ENCODE results near the gene PFN1.

Gene PFN1

GRCh38 chr17:4967539-4968485 lies 19.5 kb upstream of the PFN1 start, which contains the start of gene SPAG7:
Gene SPAG7, minus strand, starts transcription at chr17:4967817. Its CDS starts 13 bp downstream, at chr17:4967804.
- DNase-seq (ENCODE audit: low read depth in 3 of 3, low spot score in 1 of 3): peak; percentile 86 to 92 (median 89)

DNA sequence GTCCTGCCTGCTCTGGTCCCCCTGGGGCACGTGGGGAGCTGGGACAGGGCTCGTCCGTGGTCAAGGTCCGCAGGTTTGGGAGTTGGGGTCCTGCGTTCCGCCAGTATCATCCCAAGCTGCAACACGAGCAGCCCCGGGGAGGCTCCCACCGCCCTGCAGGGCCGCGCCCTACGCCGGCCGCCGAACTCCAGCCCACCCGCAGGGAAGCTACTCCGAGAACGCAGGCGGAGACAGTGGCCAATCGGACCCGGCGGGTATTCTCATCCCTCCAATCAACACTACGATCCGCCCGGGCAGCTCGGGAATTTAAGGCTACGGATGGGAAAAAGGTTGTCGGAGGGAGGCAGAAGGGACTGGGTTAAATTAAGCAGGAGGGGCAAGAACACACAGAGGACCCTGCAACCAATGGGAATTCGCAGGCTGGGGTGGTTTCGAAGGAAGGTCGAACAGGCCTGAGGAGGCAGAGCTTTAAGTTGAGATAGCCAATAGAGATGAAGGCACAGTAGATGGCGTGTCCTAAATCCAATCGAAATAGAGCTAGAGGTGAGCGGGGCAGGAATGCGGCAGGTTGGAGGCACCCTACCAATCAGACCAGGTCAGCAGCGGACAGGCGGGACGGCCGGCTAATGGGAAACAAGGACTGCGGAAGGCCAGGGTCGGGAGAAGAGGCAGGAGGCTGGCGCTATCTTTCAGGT lies 18.7 kb upstream of the PFN1 start:
- DNase-seq (ENCODE audit: low read depth in 3 of 3, low spot score in 1 of 3): peak; percentile 75 to 93 (median 84)

GRCh38 chr17:4965311-4965986 lies 17.1 kb upstream of the PFN1 start:
- no peak for DNase-seq (ENCODE audit: low read depth in 3 of 3, low spot score in 1 of 3)

- DNase-seq (ENCODE audit: low read depth in 3 of 3, low spot score in 1 of 3): no peak
Measured at GRCh38 chr17:4960279-4960922, 12.1 kb upstream of the PFN1 start.

GRCh38 chr17:4959261-4959965 lies 11.1 kb upstream of the PFN1 start:
- no peak for DNase-seq (ENCODE audit: low read depth in 3 of 3, low spot score in 1 of 3)

DNA sequence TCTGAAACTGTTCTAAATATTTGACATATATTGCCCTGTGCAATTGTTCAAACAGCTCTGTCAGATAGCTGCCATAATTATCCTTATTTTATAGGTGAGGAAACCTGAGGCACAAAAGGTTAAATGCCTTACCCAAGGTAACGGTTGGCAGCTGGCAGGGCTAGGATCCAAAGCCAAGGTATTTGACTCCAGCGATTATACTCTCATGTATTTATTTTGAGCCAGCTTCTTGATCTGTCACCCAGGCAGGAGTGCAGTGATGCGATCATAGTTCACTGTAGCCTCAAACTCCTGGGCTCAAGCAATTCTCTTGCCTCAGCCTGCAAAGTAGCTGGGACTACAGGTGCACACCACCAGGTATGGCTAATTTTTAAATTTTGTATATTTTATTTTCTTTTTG lies 9.8 kb upstream of the PFN1 start:
- no peak for DNase-seq (ENCODE audit: low read depth in 3 of 3, low spot score in 1 of 3)

- DNase-seq (ENCODE audit: low read depth in 3 of 3, low spot score in 1 of 3): peak in 1 of 3 donors; percentile 41
Measured at GRCh38 chr17:4956493-4957061, 8.2 kb upstream of the PFN1 start.

DNA sequence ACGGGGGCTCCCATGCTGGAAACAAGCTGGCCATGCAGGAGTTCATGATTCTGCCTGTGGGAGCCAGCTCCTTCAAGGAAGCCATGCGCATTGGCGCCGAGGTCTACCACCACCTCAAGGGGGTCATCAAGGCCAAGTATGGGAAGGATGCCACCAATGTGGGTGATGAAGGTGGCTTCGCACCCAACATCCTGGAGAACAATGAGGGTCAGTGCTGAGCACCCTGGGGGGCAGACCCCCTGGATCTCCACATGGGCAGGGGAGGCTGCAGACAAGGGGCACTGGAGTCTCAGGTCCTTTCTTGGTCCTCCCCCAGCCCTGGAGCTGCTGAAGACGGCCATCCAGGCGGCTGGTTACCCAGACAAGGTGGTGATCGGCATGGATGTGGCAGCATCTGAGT lies 6.8 kb upstream of the PFN1 start:
- no peak for DNase-seq (ENCODE audit: low read depth in 3 of 3, low spot score in 1 of 3)

GRCh38 chr17:4953451-4953961 lies 5.2 kb upstream of the PFN1 start:
- DNase-seq (ENCODE audit: low read depth in 3 of 3, low spot score in 1 of 3): no peak

DNA sequence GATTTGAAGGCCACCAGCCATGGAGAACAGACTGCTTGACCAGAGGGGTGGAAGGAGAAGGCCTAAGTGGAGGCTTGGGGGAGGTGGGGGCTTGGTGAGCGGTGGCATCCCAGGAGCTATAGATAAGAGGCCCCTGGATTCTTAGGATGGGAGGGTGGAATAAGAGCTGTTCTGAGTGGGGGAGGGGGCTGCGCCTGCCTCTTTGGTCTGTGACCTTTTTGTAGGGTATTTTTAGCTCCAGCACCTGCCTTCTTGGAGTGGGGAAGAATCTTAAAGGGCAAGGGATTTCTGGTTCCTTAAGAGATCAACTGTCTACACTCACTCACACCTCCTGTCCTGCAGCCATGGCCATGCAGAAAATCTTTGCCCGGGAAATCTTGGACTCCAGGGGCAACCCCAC lies 3.2 kb upstream of the PFN1 start:
- DNase-seq (ENCODE audit: low read depth in 3 of 3, low spot score in 1 of 3): no peak

- no peak for DNase-seq (ENCODE audit: low read depth in 3 of 3, low spot score in 1 of 3)
Measured at GRCh38 chr17:4950746-4951204, 2.4 kb upstream of the PFN1 start, which contains the start of gene ENO3. Gene ENO3, plus strand, starts transcription at chr17:4951119. Its CDS starts 711 bp downstream, at chr17:4951830.

DNA sequence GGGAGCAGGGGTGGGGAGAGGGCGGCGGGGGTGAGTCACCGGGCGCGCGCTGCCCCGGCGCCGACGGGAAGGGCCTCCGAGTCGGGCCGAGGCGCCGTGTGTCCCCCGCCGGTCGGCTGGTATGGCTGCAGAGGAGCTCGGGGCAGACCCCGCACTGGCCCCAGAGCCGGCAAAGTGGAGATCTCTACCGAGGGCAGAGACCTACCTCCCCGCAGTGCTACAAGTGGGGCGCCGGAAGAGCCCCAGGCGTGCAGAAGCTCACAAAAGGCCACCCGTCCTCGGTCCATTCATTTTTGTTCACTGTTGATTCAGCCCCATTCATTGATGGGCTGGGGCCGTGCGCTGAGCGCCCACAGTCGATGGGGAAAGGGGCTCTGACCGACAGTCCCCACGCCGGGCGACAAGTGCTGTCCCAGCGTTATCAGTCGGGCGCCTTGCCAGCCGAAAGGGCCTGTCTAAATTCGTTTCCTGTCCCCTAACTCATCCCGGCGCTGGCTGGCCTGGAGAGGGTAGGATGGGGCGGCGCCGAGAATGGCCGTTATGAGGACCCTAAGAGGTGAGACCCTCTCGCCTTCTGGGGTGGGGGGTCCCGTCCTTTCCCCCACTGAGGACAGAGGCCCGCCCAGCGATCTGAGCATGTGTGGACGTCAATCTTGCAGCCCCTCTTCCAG lies 1.9 kb upstream of the PFN1 start:
- DNase-seq (ENCODE audit: low read depth in 3 of 3, low spot score in 1 of 3): peak in 1 of 3 donors; percentile 44

- DNase-seq (ENCODE audit: low read depth in 3 of 3, low spot score in 1 of 3): peak; percentile 52 to 66 (median 64)
Measured at GRCh38 chr17:4949321-4950074, 1.2 kb upstream of the PFN1 start.

DNA sequence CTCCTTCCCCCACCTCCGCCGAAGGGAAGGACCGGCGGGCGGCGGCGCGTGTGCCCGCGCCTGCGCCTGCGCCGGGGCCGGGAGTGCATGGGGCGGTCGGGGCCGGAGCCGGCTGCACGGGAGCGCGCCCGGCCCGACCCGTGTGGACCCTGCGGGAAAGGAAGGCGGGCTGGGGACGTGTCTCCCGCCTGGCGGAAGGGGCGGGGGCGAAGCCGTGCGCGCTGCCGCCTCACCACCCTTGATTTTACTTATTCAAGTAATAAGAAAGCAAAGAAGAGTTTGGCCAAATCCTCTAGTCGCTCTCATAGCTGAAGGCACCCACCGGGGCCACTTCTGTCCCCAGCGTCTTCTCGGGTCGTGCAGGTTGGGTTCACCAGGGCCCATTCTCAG lies 596 bp upstream of the PFN1 start:
- DNase-seq (ENCODE audit: low read depth in 3 of 3, low spot score in 1 of 3): peak in 2 of 3 donors; percentile 35 to 57

- DNase-seq (ENCODE audit: low read depth in 3 of 3, low spot score in 1 of 3): peak in 2 of 3 donors; percentile 46 to 59
Measured at GRCh38 chr17:4947411-4948165, 742 bp downstream of the PFN1 start.

GRCh38 chr17:4947010-4947410 lies 1.3 kb downstream of the PFN1 start:
- no peak for DNase-seq (ENCODE audit: low read depth in 3 of 3, low spot score in 1 of 3)

GRCh38 chr17:4946312-4946976 lies 1.9 kb downstream of the PFN1 start:
- DNase-seq (ENCODE audit: low read depth in 3 of 3, low spot score in 1 of 3): no peak

Measured in stimulated activated CD4-positive, alpha-beta T cell treated with anti-CD3 and anti-CD28 coated beads, TNF-alpha, amount 100 ng/mL, for 1 hour (primary cell).